DMS53 treated with DMSO at 0.1 percent for 48 hours (cell line): ENCODE data around the gene PDE6H.

Source experiments
- DNase-seq: peaks from one replicate; lab custom pipeline; 2025; ENCODE audit not compliant: unreplicated experiment; lab: John Stamatoyannopoulos, UW

The PDE6H gene

DNA sequence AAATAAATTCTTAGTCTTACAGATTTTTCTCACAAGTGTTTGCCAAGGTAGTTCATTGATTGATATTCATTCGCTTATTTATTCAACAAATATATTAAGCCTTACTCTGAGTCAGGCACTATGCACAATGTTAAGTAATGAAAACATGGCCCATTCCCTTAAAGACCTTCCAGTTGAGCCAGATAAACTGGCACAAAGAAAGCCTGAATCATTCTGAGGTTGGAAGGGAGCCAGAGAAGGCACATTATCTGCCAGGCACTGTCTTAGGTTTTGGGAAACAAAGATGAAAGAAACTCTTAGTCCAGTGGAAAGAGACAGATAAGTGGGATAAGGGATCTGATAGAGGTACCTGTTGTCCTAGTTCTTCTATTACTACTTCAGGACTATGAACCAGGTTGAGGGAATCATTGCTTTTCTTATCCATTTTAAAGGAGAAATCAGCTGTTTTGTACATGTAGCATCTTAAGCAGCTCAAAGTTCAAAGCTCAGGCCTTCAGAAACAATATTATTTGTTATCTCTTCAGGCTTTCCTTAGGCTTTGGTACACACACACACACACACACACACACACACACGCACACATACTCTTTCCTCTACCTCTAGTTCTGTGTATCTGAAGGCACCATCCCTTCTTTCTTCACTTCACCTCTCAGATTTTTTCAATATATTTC is 27.0 kb downstream of the PDE6H start:
- no peak for DNase-seq

DNA sequence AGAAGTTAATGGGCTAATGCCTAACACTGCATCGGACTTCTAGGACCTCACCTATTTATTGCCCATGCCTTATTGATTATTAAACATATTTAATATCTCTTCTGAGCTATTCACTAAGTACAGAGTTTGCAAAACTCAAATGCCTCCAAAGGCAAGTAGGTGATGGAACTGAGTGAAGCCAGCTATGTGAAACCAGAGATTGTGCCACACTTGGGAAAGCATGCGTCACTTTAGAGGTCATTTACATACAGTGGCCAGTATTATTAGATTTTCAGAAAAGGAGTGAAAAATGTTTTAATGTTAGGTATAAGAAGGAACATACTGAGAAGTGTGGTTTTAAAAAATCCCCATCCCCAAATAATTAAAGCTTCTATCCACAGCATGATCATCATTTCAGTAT is 27.7 kb downstream of the PDE6H start:
- DNase-seq: no peak

DNA sequence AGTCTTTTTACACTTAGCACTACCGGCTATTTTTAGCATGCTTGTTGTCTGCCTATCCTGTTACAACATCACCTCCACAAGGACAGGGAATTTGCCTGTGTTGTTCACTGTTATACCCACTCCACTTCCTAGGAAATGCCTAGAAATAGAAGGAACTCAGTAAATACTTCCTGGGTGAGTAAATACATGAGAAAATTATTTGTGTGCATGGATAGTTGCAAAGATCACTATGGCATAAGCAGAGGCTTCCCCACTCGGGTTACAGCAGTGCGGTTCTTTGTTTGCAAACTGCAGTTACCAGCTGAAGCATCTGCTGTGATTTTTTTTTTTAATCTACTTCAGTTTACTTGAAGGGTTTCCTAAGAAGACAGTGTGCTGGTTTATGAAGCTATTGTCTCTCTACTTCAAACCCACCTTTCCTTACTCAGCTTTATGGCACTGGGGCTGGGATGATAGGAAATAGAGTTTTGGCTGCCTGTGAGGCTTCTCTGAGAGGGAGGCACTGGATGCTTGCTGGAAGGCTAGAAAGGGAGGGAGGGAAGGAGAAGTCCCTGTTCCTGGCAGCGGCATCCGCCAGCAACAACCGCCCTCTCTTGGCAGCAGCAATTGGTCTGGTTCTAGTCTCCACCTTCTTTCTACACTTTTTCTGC is 29.0 kb downstream of the PDE6H start:
- no peak for DNase-seq

DNA sequence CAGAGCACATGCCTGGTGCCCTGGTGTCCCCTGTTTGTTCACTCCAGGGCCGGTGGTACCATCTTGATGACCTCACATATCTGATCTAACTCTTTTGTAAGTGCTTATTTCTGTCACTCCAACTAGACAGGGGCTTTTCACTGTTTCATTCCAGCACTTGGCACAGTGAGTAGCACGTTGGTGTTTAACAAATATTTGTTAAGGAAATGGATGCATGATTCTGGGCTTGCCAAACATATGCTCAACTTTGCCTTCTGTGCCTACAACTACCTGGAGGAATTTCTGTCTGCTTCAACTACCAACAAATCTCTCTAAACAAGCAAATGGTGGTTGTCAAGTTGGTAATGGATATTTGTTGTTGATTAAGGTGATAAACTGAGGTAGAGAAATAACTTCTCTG is 31.6 kb downstream of the PDE6H start:
- DNase-seq: no peak

DNA sequence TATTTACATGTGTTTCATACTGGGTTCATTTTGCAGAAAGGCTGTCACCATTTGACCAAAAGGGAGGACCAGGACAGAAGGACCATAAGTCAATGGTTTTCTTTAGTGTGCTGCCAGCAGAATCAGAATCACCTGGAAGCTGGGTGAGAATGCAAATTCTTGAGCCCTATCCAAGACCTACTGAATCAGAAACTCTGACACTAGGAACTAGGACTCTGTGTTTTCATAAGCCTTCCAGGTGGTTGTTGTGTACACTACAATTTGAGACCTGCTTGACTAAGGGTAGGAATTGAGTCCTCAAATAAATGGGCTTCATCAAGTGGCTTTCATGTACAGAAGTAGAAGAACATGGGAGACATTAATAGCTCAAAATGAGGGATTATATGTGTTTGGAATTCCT is 32.2 kb downstream of the PDE6H start:
- DNase-seq: peak; percentile 23

GRCh38 chr12:15007551-15007950 is 34.7 kb downstream of the PDE6H start:
- DNase-seq: no peak

DNA sequence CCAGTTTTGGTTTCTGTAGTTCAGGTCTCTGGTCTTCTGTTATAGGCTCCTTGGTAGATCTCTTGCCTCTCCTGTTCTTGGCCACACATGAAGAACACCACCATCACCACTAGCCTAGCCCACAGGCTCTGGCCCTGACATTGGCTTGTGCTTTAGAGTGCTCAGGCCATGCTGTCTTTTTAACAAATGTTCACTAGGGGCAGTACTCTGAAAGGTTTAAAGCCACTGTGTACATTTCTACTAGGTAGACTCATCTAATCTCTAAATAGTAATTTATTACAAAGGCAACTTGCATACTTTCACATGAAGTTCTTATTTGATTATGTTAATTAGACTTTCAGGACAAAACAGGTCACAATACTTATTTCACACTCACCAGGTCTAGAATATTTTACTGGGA is 38.3 kb downstream of the PDE6H start:
- no peak for DNase-seq

DNA sequence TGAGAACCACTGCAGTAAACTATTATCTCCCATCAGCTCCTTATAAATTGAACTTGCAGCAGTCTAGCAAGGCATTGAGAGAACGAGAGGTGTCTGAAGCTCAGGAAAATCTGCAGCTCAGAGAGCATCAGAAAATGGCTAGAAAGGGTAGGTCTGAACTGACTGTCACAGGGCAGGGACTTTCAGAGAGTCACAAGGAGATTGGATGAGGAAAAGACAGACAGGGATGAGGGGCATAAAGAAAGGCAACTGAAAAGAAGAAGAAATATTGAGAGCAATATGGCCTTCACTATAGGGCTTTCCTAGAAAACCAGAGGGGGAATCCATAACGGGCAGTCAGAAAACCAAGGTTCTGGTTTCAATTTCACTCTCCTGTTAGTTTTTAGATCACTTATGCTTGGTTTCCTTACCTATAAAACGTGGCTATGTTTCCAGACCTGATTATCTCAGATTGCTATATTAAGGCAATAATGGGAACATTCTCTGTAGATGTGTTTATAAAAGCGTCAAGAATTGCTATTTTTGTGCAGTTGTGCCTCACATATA is 40.9 kb downstream of the PDE6H start:
- no peak for DNase-seq

GRCh38 chr12:15014708-15015107 is 41.9 kb downstream of the PDE6H start:
- DNase-seq: no peak

DNA sequence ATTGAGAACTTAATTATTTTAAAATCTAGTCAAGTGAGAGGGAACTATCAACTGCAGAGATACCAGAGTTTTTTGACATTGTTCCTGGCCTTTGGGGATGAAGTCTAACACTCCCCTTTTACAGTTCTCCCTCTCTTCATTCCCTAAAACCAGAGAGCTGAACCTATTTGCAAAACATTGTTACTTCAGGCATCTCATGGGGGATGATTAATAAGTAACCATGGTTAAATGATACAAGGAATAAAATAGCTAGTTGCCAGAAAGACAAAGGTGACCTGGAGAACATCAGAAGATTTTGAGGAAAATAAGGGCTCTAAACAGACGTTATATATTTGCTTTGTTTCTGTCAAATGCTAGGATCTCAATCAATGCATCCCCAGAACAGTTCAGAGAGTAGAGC is 42.3 kb downstream of the PDE6H start:
- DNase-seq: no peak

GRCh38 chr12:15020156-15020555 is 47.3 kb downstream of the PDE6H start:
- no peak for DNase-seq
